ENCODE data around the gene TMEM167B.
"Not testable (repeated sequence)": the region's sequence is repeated elsewhere in the genome, so short reads cannot be mapped to it uniquely, and the experiment has no call there.

Gene TMEM167B

GRCh38 chr1:109115685-109116084 is 25.1 kb downstream of the TMEM167B start:
- no peak for DNase-seq

DNA sequence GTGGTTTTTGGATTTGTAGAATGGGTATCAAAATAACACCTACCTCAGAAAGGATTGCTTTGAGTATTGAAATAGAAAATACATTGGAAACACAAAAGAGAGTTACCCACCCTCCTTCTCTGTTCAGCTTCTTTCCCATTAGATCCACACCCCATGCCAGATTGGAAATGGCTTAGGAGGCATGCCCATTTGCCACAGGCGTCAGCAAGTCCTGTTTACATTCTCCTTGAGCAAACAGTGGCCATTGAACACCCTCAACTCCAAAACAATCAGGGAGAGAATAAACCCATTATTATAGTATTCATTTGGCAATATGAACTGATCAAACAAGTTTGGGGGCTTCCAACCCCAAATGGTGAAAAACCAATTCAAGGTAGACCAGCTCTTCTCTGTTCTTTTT is 25.7 kb downstream of the TMEM167B start:
- peak; percentile 83 for DNase-seq

DNA sequence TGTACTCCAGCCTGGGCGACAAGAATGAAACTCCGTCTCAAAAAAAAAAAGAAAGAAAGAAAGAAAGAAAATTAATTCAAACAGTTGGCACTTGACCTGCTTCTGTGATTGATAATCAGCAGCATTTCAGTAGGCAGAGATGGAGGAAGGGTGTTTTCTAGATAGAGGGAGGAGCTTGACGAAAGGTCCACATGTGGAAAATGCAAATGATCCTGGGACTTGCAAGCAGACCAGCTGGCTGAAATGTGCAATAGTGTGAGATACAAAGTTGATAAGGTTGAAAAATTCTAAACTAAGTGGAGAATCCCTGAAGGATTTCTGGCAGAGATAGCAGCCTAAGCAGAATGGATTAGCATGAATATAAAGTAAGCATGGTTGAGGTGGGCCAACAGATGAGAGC is 27.5 kb downstream of the TMEM167B start:
- DNase-seq: no peak

DNA sequence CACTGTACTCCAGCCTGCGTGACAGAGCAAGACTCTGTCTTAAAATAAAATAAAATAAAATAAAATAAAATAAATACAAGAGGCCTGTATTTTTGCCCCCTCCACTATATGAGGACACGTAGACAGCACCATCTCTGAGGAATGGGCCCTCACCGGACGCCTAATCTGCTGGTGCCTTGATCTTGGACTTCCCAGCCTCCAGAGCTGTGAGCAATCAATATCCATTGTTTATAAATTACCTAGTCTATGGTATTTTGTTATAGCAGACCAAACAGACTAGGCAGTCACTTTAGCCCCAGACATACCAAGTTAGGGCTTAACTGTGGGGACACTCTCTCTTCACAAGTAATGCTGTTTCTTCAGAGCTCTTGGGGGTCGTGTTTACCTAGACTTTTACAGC is 29.8 kb downstream of the TMEM167B start:
- DNase-seq: no peak

GRCh38 chr1:109131059-109131458 is 40.5 kb downstream of the TMEM167B start:
- no peak for DNase-seq

GRCh38 chr1:109131800-109132199 is 41.2 kb downstream of the TMEM167B start:
- DNase-seq: no peak

GRCh38 chr1:109133002-109133706 is 42.6 kb downstream of the TMEM167B start:
- DNase-seq: peak; percentile 49

GRCh38 chr1:109133815-109134214 is 43.3 kb downstream of the TMEM167B start:
- peak; percentile 43 for DNase-seq

DNA sequence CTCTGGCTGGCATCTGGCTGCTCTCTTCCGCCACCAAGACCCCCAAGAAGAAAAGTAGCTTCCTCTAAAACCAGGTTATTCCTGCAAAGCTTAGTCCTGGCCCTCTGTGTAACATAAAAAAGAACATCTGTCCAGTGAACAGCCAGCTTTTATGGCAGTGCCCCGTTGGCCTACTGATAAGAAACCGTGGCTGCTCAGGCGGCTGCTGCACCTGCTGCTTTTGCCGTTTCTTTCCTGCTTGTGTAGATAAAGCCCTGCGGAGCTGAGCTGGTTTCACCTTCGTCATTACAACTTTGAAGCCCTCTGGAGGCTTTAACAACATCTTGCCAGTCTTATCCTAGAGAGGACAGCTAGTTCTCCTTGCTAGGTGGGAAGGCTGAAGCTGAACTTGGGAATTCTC is 43.9 kb downstream of the TMEM167B start:
- DNase-seq: peak; percentile 63

- DNase-seq: no peak
These were observed 45.4 kb downstream of the TMEM167B start for GRCh38 chr1:109135940-109136339.

- DNase-seq: no peak
These were observed 46.2 kb downstream of the TMEM167B start for GRCh38 chr1:109136766-109137165.

- no peak for DNase-seq
These were observed 47.4 kb downstream of the TMEM167B start for GRCh38 chr1:109137958-109138357.

- no peak for DNase-seq
These were observed 47.8 kb downstream of the TMEM167B start for GRCh38 chr1:109138358-109138757.

DNA sequence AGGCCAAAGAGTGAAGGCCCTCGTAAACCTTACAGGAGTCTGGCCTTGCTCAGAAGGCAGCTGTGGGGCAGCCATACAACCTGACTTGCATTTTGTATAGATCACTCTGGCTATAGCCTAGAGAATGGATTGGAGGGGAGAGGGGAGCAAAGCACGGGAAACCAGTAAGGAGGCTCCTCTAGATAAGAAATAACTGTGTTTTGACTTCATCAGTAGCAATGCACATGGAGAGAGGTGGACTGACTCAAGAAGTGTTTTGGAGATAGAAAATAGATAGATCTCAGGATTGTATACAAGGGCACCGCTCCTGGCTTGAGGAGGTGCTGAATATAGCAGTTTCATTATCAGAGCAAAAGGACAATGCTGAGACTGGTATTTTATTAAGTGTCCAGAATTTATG is 49.8 kb downstream of the TMEM167B start:
- DNase-seq: no peak

GRCh38 chr1:109142260-109142659 is 51.7 kb downstream of the TMEM167B start:
- no peak for DNase-seq

GRCh38 chr1:109142725-109143124 is 52.2 kb downstream of the TMEM167B start:
- not testable (repeated sequence) for DNase-seq

Measured in NCI-H1092 treated with DMSO at 0.1 percent for 48 hours (cell line).